H9 (cell line): ENCODE data around the gene AK8. TPM values are rescaled to one million over a fixed set of nuclear protein-coding genes. Genes with fewer than 3 reads are reported as not detected.

ENCODE experiments used
- DNase-seq: peaks from one replicate; pipeline ENCODE4 v3.0.0-alpha.2; 2017
- H2AFZ ChIP-seq: one replicate; pipeline ENCODE4 v1.6.1; 2013; ENCODE audit warnings: mild to moderate bottlenecking, low read length, control low read depth, moderate library complexity
- H2AK5ac ChIP-seq: 2 replicates; pipeline ENCODE4 v1.6.1; 2013; ENCODE audit warnings: low read length, control low read depth, mixed read lengths; ENCODE audit not compliant: insufficient read length
- H2BK120ac ChIP-seq: one replicate; pipeline ENCODE4 v1.6.1; 2013; ENCODE audit warnings: low read depth, mild to moderate bottlenecking, low read length, control low read depth, inconsistent platforms; ENCODE audit not compliant: poor library complexity, severe bottlenecking
- H2BK12ac ChIP-seq: 2 replicates; pipeline ENCODE4 v1.6.1; 2013; ENCODE audit warnings: low read length, control low read depth, mixed read lengths, low read depth; ENCODE audit not compliant: insufficient read length
- H2BK15ac ChIP-seq: 2 replicates; pipeline ENCODE4 v1.6.1; 2013; ENCODE audit warnings: low read depth, low read length, control low read depth
- H2BK20ac ChIP-seq: one replicate; pipeline ENCODE4 v1.6.1; 2013; ENCODE audit warnings: low read depth, mild to moderate bottlenecking, low read length, control low read depth, inconsistent platforms; ENCODE audit not compliant: poor library complexity, severe bottlenecking
- H2BK5ac ChIP-seq: 2 replicates; pipeline ENCODE4 v1.6.1; 2013; ENCODE audit warnings: low read length, control low read depth, mixed read lengths; ENCODE audit not compliant: insufficient read length
- H3K14ac ChIP-seq: 2 replicates; pipeline ENCODE4 v1.6.1; 2013; ENCODE audit warnings: low read length, control low read depth; ENCODE audit not compliant: insufficient read depth
- H3K18ac ChIP-seq: 2 replicates; pipeline ENCODE4 v1.6.1; 2013; ENCODE audit warnings: low read depth, mild to moderate bottlenecking, mixed read lengths, low read length, control low read depth; ENCODE audit not compliant: insufficient read length
- H3K23ac ChIP-seq: 2 replicates; pipeline ENCODE4 v1.6.1; 2013; ENCODE audit warnings: low read length, control low read depth, mixed read lengths, low read depth; ENCODE audit not compliant: insufficient read length
- H3K23me2 ChIP-seq: 2 replicates; pipeline ENCODE4 v1.6.1; 2013; ENCODE audit warnings: low read depth, mild to moderate bottlenecking, mixed read lengths, low read length, control low read depth; ENCODE audit not compliant: insufficient read length, poor library complexity, severe bottlenecking
- H3K27ac ChIP-seq: 2 replicates; pipeline ENCODE4 v1.5.1; 2013; ENCODE audit warnings: low read length, control low read depth, mixed read lengths, low read depth; ENCODE audit not compliant: insufficient read length
- H3K27me3 ChIP-seq: 2 replicates; pipeline ENCODE4 v1.6.1; 2013; ENCODE audit warnings: low read length, control low read depth, inconsistent platforms; ENCODE audit not compliant: insufficient read depth
- H3K4ac ChIP-seq: 2 replicates; pipeline ENCODE4 v1.6.1; 2013; ENCODE audit warnings: low read depth, mild to moderate bottlenecking, control low read depth, inconsistent platforms, low read length, moderate library complexity
- H3K4me1 ChIP-seq: 2 replicates; pipeline ENCODE4 v1.6.1; 2013; ENCODE audit warnings: low read length, control low read depth, inconsistent platforms; ENCODE audit not compliant: insufficient read depth
- H3K4me2 ChIP-seq: 2 replicates; pipeline ENCODE4 v1.6.1; 2013; ENCODE audit warnings: low read length, control low read depth, mixed read lengths; ENCODE audit not compliant: insufficient read length, insufficient read depth
- H3K56ac ChIP-seq: 2 replicates; pipeline ENCODE4 v1.6.1; 2013; ENCODE audit warnings: low read depth, mild to moderate bottlenecking, mixed read lengths, low read length, control low read depth; ENCODE audit not compliant: insufficient read length
- H3K79me1 ChIP-seq: 2 replicates; pipeline ENCODE4 v1.6.1; 2013; ENCODE audit warnings: low read depth, mild to moderate bottlenecking, moderate library complexity, low read length, control low read depth, inconsistent platforms; ENCODE audit not compliant: insufficient read depth, poor library complexity, severe bottlenecking
- H3K79me2 ChIP-seq: 2 replicates; pipeline ENCODE4 v1.6.1; 2013; ENCODE audit warnings: low read length, control low read depth, inconsistent platforms; ENCODE audit not compliant: insufficient read depth
- H3K9ac ChIP-seq: 2 replicates; pipeline ENCODE4 v1.6.1; 2013; ENCODE audit warnings: low read length, control low read depth, mixed read lengths; ENCODE audit not compliant: insufficient read length; ENCODE audit errors: extremely low read depth
- H3K9me3 ChIP-seq: one replicate; pipeline ENCODE4 v1.6.1; 2013; ENCODE audit warnings: low read depth, low read length, inconsistent platforms; ENCODE audit not compliant: control insufficient read depth
- H3T11ph ChIP-seq: one replicate; pipeline ENCODE4 v1.6.1; 2013; ENCODE audit warnings: mild to moderate bottlenecking, low read length, control low read depth, inconsistent platforms
- H4K20me1 ChIP-seq: one replicate; pipeline ENCODE4 v1.6.1; 2013; ENCODE audit not compliant: control insufficient read depth, insufficient read length, insufficient read depth
- H4K5ac ChIP-seq: 2 replicates; pipeline ENCODE4 v1.6.1; 2013; ENCODE audit warnings: low read depth, mild to moderate bottlenecking, mixed read lengths, low read length, control low read depth; ENCODE audit not compliant: insufficient read length
- H4K8ac ChIP-seq: replicated peaks from 2 replicates; pipeline ENCODE4 v1.6.1; 2013; ENCODE audit warnings: low read length, control low read depth, mixed read lengths, low read depth; ENCODE audit not compliant: insufficient read length
- H4K91ac ChIP-seq: 2 replicates; pipeline ENCODE4 v1.6.1; 2013; ENCODE audit warnings: low read depth, mild to moderate bottlenecking, moderate library complexity, mixed read lengths, low read length, control low read depth; ENCODE audit not compliant: insufficient read length
- H3K27ac Mint-ChIP-seq, 3 experiments: 2 replicates in 2 of 3; 3 replicates in 1 of 3; pipeline ENCODE4 v1.8.0; 2020 to 2021; ENCODE audit warnings: mixed read lengths in 3 of 3, mild to moderate bottlenecking in 1 of 3, moderate library complexity in 1 of 3
- H3K27me3 Mint-ChIP-seq: 2 replicates; pipeline ENCODE4 v1.8.0; 2021; ENCODE audit warnings: low read depth, mild to moderate bottlenecking, moderate library complexity, mixed read lengths
- H3K36me3 Mint-ChIP-seq, 3 experiments: 2 replicates in 2 of 3; 3 replicates in 1 of 3; pipeline ENCODE4 v1.8.0; 2020 to 2021; ENCODE audit warnings: low read depth in 3 of 3, mixed read lengths in 3 of 3; ENCODE audit not compliant: insufficient read depth in 1 of 3
- H3K4me1 Mint-ChIP-seq, 2 experiments: 2 replicates each; pipeline ENCODE4 v1.8.0; 2020; ENCODE audit warnings: mixed read lengths in 2 of 2
- H3K4me3 Mint-ChIP-seq, 2 experiments: 2 replicates in 1 of 2; 3 replicates in 1 of 2; pipeline ENCODE4 v1.8.0; 2020 to 2021; ENCODE audit warnings: mild to moderate bottlenecking in 2 of 2, mixed read lengths in 2 of 2, moderate library complexity in 1 of 2
- H3K9me3 Mint-ChIP-seq, 2 experiments: 2 replicates in 1 of 2; 3 replicates in 1 of 2; pipeline ENCODE4 v1.8.0; 2020; ENCODE audit warnings: mild to moderate bottlenecking in 2 of 2, mixed read lengths in 2 of 2, moderate library complexity in 1 of 2
- CTCF ChIP-seq: fragments of 200-600 bp; sonication (generic); conservative IDR thresholded peaks from 3 replicates; pipeline ENCODE4 v1.8.0; 2021; ENCODE audit warnings: antibody characterized with exemption, mild to moderate bottlenecking
- WGBS: extraction: QIAGEN DNeasy Blood & Tissue Kit; methylation state at CpG from one replicate; pipeline ENCODE4 v1.1.7; 2013; ENCODE audit warnings: missing lambda C conversion rate, low lambda C conversion rate, mixed read lengths; ENCODE audit not compliant: insufficient read length; ENCODE audit errors: extremely low coverage; 5-methylcytosine and 5-hydroxymethylcytosine counted together
- total RNA-seq: library from RNA; stranded (reverse); gene quantifications from 2 replicates; pipeline ENCODE4 v1.2.1, GENCODE V29; 2021

AK8 gene
- total RNA-seq, 1 experiment from 2014 or later = 0.44 TPM

DNA sequence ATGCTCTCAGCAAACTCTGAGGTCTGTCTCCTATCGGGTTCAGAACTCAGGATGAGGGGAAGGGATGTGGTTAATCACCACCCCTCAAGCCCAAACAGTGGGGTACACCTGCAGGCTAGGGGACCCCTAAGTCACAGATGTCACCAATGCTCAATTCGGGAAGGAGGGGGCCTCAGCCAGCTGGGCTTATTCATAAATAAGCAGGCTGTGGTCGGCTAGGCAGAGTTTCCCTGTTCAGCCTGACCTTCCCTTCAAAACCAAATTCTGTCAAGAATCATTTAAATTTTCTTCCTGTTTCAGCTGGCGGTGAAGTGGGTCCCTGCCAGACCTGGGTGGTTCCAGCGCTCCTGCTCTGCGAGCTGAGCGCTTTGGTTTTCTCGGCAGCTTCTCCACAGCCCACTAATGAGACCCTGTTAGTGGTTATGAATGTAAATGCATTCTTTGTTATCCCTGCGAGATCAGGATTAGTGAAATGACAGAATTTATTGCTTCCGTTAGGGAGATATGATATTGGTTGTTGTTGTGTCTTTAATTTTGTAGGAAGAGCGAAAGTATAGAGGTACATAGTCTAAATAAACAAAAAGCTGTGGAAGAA, 68.3 kb downstream of the AK8 start:
- no peak for TF ChIP-seq CTCF

More for the DNA sequence above, 68.3 kb downstream of the AK8 start:
- no peak overlapping the region for H2BK5ac ChIP-seq
- no peak overlapping the region for H2BK20ac ChIP-seq
- no peaks in the 10 kb centered on the region for H3K9me3 ChIP-seq
- Mint-ChIP-seq H3K27ac (no peak overlapping the region), H3K27me3 (peaks cover 13% of the 10 kb centered on the region), H3K9me3 (peaks cover 0 to 7% of the 10 kb centered on the region in 2 experiments; a peak in 2 of 5 replicates), H3K4me1 (peaks cover 29% of the 10 kb centered on the region in 2 experiments), H3K4me3 (no peak overlapping the region), H3K36me3 (no peaks in the 10 kb centered on the region; a peak in 1 of 7 replicates)
- no peak overlapping the region for H3T11ph ChIP-seq
- no peak overlapping the region for H4K8ac ChIP-seq
- no peak overlapping the region for H2AK5ac ChIP-seq
- H3K4me2 ChIP-seq = no peak overlapping the region
- no peak overlapping the region for H3K14ac ChIP-seq
- H3K79me1 ChIP-seq = no peaks in the 10 kb centered on the region
- H3K4me1 ChIP-seq = peaks cover 4% of the 10 kb centered on the region; the same call in 1 of the 2 replicates
- no peak overlapping the region for H3K23ac ChIP-seq
- H4K91ac ChIP-seq = no peak overlapping the region
- H2BK120ac ChIP-seq = no peak overlapping the region
- no peak overlapping the region for H2AFZ ChIP-seq
- no peak overlapping the region for H2BK15ac ChIP-seq
- H4K20me1 ChIP-seq = no peaks in the 10 kb centered on the region
- H2BK12ac ChIP-seq = no peak overlapping the region
- DNase-seq = no peak
- no peak overlapping the region for H3K27ac ChIP-seq
- H3K18ac ChIP-seq = peak overlapping the region; percentile 33
- no peaks in the 10 kb centered on the region for H3K79me2 ChIP-seq
- H3K9ac ChIP-seq = no peak overlapping the region
- H3K23me2 ChIP-seq = no peaks in the 10 kb centered on the region
- 100% methylated on average over 2 of the region's 11 CpGs for whole genome bisulfite sequencing
- H4K5ac ChIP-seq = no peak overlapping the region
- no peaks in the 10 kb centered on the region for H3K27me3 ChIP-seq
- no peak overlapping the region for H3K56ac ChIP-seq
- H3K4ac ChIP-seq = no peak overlapping the region
